ENCODE data around the gene SRSF10. TPM values are rescaled to one million over a fixed set of nuclear protein-coding genes. Genes with fewer than 3 reads are reported as not detected.

The SRSF10 gene
- total and polyA plus RNA-seq, 9 of the 15 experiments (the other 6 are each of a cell fraction or from before 2014, with no cell fraction given) = 154 to 264 (median 205) TPM

GRCh38 chr1:23958810-23959460 lies 21.2 kb downstream of the SRSF10 start (continued):
- TF ChIP-seq MGA (IDR thresholded peaks at IDR 0.05) (peak; percentile 86), ZNF583 (CRISPR knock-in tag; IDR thresholded peaks at IDR 0.05) (no peak), REST (IDR thresholded peaks at IDR 0.05; ENCODE audit: borderline replicate concordance) (peak; percentile 56), REST (CRISPR knock-in tag; IDR thresholded peaks at IDR 0.05; ENCODE audit: low read depth) (peak; percentile 65; the same call in 1 of the 2 replicates), HDAC6 (IDR thresholded peaks at IDR 0.05; ENCODE audit: low read depth, low read length) (no peak), STAT5B (CRISPR knock-in tag; IDR thresholded peaks at IDR 0.05) (no peak), HOXB6 (CRISPR knock-in tag; IDR thresholded peaks at IDR 0.05; ENCODE audit: borderline replicate concordance) (0 out of 2 replicates have a peak, but pooled peaks have one; percentile 12), HNRNPH1 (optimal IDR thresholded peaks at IDR 0.05; ENCODE audit: low read depth, low read length) (no peak)

Measured in K562 (cell line).